Upper lobe of right lung (tissue), 1 donor: ENCODE results near the gene SIPA1L2. TPM values are rescaled to one million over a fixed set of nuclear protein-coding genes. Genes with fewer than 3 reads are reported as not detected.
A peak's percentile ranks its signal among the peaks of the same experiment; 100 is the strongest.

ENCODE experiments used
- ATAC-seq: fragments of 200-7000 bp; cut with Tn5 transposase; one replicate; pipeline ENCODE4 v1.9.1; 2020; ENCODE audit warnings: mild to moderate bottlenecking, moderate library complexity
- DNase-seq: peaks from one replicate; pipeline ENCODE4 v3.0.0-alpha.2; 2020
- H3K27ac ChIP-seq: fragments of 200-600 bp; one replicate; pipeline ENCODE4 v1.8.0; 2022
- H3K27me3 ChIP-seq: fragments of 200-600 bp; one replicate; pipeline ENCODE4 v1.8.0; 2022; ENCODE audit warnings: mild to moderate bottlenecking
- H3K36me3 ChIP-seq: fragments of 200-600 bp; one replicate; pipeline ENCODE4 v1.8.0; 2022
- H3K4me1 ChIP-seq: fragments of 200-600 bp; one replicate; pipeline ENCODE4 v1.8.0; 2022
- H3K4me3 ChIP-seq: fragments of 200-600 bp; one replicate; pipeline ENCODE4 v1.8.0; 2022; ENCODE audit warnings: mild to moderate bottlenecking
- H3K9me3 ChIP-seq: fragments of 200-600 bp; one replicate; pipeline ENCODE4 v1.8.0; 2022
- CTCF ChIP-seq: fragments of 200-600 bp; IDR thresholded peaks from one replicate; pipeline ENCODE4 v1.8.0; 2022; ENCODE audit warnings: antibody characterized with exemption
- intact Hi-C: fragments of 100-400 bp; cut with DNase I; formaldehyde crosslinking; loops from one replicate; pipeline ENCODE4 v1.11.0; 2022
- total RNA-seq: library from RNA; stranded (reverse); fragmentation: NEBNext Ultra II Directional; extraction: Animal tissue kit (Norgen Biotek cat#: 25700); gene quantifications from one replicate; pipeline ENCODE4 v1.2.1, GENCODE V29; 2021
- donor health status: DM: no; HTN: yes; CAD: no; lungs with severe emphysema.

The SIPA1L2 gene
- total RNA-seq, 1 donor from 2014 or later, result 38.3 TPM

GRCh38 chr1:232590744-232591082 is 39.2 kb downstream of the SIPA1L2 start:
- H3K4me3 ChIP-seq, result no peak overlapping the region
- ATAC-seq, result peak; percentile 65

GRCh38 chr1:232589812-232590743 is 39.9 kb downstream of the SIPA1L2 start:
- intact Hi-C loops, result no loop called here
- no peak for TF ChIP-seq CTCF
- Histone ChIP-seq H3K4me3 (no peak overlapping the region), H3K9me3 (no peaks in the 10 kb centered on the region), H3K4me1 (peaks cover 37% of the 10 kb centered on the region), H3K27me3 (no peaks in the 10 kb centered on the region), H3K36me3 (no peaks in the 10 kb centered on the region), H3K27ac (peak overlapping the region; percentile 6)
- ATAC-seq (peak; percentile 87), DNase-seq (no peak)

More at GRCh38 chr1:232590744-232591082, 39.2 kb downstream of the SIPA1L2 start:
- TF ChIP-seq CTCF, result no peak
- H3K4me1 ChIP-seq, result peaks cover 37% of the 10 kb centered on the region
- H3K27me3 ChIP-seq, result no peaks in the 10 kb centered on the region
- peak overlapping the region; percentile 72 for H3K27ac ChIP-seq
- DNase-seq, result no peak
- no peaks in the 10 kb centered on the region for H3K9me3 ChIP-seq
- intact Hi-C loops, result no loop called here
- H3K36me3 ChIP-seq, result no peaks in the 10 kb centered on the region

- H3K27me3 ChIP-seq, result no peaks in the 10 kb centered on the region
- DNase-seq (no peak), ATAC-seq (no peak)
- intact Hi-C loops, result no loop called here
- H3K36me3 ChIP-seq, result no peaks in the 10 kb centered on the region
- no peak for TF ChIP-seq CTCF
- peaks cover 36% of the 10 kb centered on the region for H3K4me1 ChIP-seq
- peak overlapping the region; percentile 6 for H3K27ac ChIP-seq
- no peak overlapping the region for H3K4me3 ChIP-seq
- H3K9me3 ChIP-seq, result no peaks in the 10 kb centered on the region
Measured at GRCh38 chr1:232589111-232589811, 40.7 kb downstream of the SIPA1L2 start.

GRCh38 chr1:232587141-232588008 is 42.6 kb downstream of the SIPA1L2 start:
- no peaks in the 10 kb centered on the region for H3K27me3 ChIP-seq
- no peak overlapping the region for H3K27ac ChIP-seq
- TF ChIP-seq CTCF, result no peak
- H3K9me3 ChIP-seq, result no peaks in the 10 kb centered on the region
- peaks cover 29% of the 10 kb centered on the region for H3K4me1 ChIP-seq
- ATAC-seq (no peak), DNase-seq (no peak)
- H3K36me3 ChIP-seq, result no peaks in the 10 kb centered on the region
- H3K4me3 ChIP-seq, result no peak overlapping the region
- intact Hi-C loops, result no loop called here

- H3K27me3 ChIP-seq, result no peaks in the 10 kb centered on the region
- ATAC-seq (no peak), DNase-seq (no peak)
- peaks cover 27% of the 10 kb centered on the region for H3K4me1 ChIP-seq
- no peak overlapping the region for H3K27ac ChIP-seq
- no peaks in the 10 kb centered on the region for H3K9me3 ChIP-seq
- intact Hi-C loops, result no loop called here
- no peaks in the 10 kb centered on the region for H3K36me3 ChIP-seq
- no peak for TF ChIP-seq CTCF
- H3K4me3 ChIP-seq, result no peak overlapping the region
Measured at GRCh38 chr1:232586679-232587078, 43.3 kb downstream of the SIPA1L2 start.
